Measurements from ENCODE around the gene RNF208. TPM values are rescaled to one million over a fixed set of nuclear protein-coding genes. Genes with fewer than 3 reads are reported as not detected.
A peak's percentile ranks its signal among the peaks of the same experiment; 100 is the strongest.

RNF208 gene
- total RNA-seq, 2 donors from 2014 or later, result 10.5 to 15.6 TPM

DNA sequence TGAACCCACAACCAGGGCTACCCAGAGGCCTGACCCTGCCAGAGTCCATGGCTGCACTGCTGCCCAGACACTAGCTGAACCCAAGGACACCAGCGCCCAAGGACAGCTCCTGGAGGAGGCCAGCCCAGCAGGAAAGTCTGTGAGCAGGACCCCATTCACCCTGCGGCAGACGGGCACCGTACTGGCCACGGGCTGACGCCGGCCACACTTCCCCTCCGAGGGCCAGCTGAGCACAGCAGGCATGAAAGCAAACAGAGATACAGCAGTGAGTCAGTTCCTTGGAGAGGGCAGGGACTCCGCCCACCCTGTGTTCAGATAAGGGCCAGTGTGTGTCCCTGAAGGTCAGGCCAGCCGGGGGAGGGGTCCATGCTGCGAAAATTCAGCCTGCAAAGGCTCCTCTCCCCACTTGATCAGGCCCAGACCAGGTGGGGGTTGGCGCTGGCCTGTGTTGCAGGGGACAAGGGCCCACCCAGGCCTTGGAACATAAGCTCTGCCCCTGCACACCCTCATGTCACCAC is 3.2 kb downstream of the RNF208 start:
- H3K27me3 ChIP-seq (ENCODE audit: control insufficient read depth, insufficient read depth, low read length, poor library complexity, severe bottlenecking), result no peaks in the 10 kb centered on the region
- H3K36me3 ChIP-seq (ENCODE audit: control insufficient read depth, insufficient read depth, low read length), result peaks cover 8% of the 10 kb centered on the region
- peak overlapping the region; percentile 19 for H3K4me3 Mint-ChIP-seq
- TF ChIP-seq, protein P1, sequence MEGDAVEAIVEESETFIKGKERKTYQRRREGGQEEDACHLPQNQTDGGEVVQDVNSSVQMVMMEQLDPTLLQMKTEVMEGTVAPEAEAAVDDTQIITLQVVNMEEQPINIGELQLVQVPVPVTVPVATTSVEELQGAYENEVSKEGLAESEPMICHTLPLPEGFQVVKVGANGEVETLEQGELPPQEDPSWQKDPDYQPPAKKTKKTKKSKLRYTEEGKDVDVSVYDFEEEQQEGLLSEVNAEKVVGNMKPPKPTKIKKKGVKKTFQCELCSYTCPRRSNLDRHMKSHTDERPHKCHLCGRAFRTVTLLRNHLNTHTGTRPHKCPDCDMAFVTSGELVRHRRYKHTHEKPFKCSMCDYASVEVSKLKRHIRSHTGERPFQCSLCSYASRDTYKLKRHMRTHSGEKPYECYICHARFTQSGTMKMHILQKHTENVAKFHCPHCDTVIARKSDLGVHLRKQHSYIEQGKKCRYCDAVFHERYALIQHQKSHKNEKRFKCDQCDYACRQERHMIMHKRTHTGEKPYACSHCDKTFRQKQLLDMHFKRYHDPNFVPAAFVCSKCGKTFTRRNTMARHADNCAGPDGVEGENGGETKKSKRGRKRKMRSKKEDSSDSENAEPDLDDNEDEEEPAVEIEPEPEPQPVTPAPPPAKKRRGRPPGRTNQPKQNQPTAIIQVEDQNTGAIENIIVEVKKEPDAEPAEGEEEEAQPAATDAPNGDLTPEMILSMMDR (conservative IDR thresholded peaks at IDR 0.05), result no peak
- H3K4me1 Mint-ChIP-seq, result peaks cover 15% of the 10 kb centered on the region
- H3K27ac Mint-ChIP-seq, result peak overlapping the region; percentile 76
- H3K27ac ChIP-seq (ENCODE audit: low read depth, low read length), result no peak overlapping the region
- H3K9ac ChIP-seq (ENCODE audit: extremely low read depth, low read length, poor library complexity, severe bottlenecking), result peak overlapping the region; percentile 30
- H3K4me1 ChIP-seq (ENCODE audit: control insufficient read depth, insufficient read depth, low read length), result peaks cover 23% of the 10 kb centered on the region
- H3K9me3 Mint-ChIP-seq, result no peaks in the 10 kb centered on the region
- no peaks in the 10 kb centered on the region for H3K27me3 Mint-ChIP-seq (ENCODE audit: insufficient read depth)
- no peaks in the 10 kb centered on the region for H3K9me3 ChIP-seq (ENCODE audit: control insufficient read depth, low read length)
- DNase-seq, result peak; percentile 81
- H3K4me3 ChIP-seq (ENCODE audit: low read length), result no peak overlapping the region
- 51 to 58% methylated on average over 6 to 12 of the region's 12 CpGs for WGBS, 2 experiments (ENCODE audit: insufficient coverage in 1 of 2, insufficient read length in 1 of 2)
- peaks cover 7% of the 10 kb centered on the region for H3K36me3 Mint-ChIP-seq (ENCODE audit: low read depth)

DNA sequence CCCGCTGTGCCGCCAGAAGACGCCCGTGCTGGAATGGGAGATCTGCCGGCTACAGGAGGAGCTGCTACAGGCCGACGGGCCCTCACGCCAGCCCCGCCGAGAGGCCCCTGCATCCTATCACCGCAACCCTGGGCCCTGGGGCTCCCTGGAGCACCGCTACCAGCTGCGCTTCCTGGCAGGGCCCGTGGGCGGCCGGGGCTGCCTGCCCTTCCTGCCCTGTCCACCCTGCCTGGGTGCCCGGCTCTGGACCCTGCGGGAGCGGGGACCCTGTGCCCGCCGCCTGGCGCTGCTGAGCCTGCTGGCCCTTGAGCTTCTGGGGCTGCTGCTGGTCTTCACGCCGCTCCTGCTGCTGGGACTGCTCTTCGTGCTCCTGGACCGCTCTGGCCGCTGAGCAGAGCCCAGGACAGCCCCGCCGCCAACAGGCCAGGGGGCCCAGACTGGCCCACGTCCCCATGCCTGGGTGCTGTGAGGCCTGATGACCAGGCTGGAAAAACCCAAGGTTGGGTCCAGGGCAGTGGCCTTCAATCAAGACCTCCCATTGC is 3.8 kb downstream of the RNF208 start:
- WGBS, 2 experiments (ENCODE audit: insufficient coverage in 1 of 2, insufficient read length in 1 of 2), result 95 to 97% methylated on average over 26 to 30 of the region's 30 CpGs
- Mint-ChIP-seq H3K36me3 (ENCODE audit: low read depth) (peaks cover 7% of the 10 kb centered on the region), H3K9me3 (no peaks in the 10 kb centered on the region), H3K27me3 (ENCODE audit: insufficient read depth) (no peaks in the 10 kb centered on the region), H3K27ac (no peak overlapping the region), H3K4me1 (peaks cover 15% of the 10 kb centered on the region), H3K4me3 (peak overlapping the region; percentile 19)
- Histone ChIP-seq H3K27me3 (ENCODE audit: control insufficient read depth, insufficient read depth, low read length, poor library complexity, severe bottlenecking) (no peaks in the 10 kb centered on the region), H3K4me1 (ENCODE audit: control insufficient read depth, insufficient read depth, low read length) (peaks cover 23% of the 10 kb centered on the region), H3K4me3 (ENCODE audit: low read length) (no peak overlapping the region), H3K9me3 (ENCODE audit: control insufficient read depth, low read length) (no peaks in the 10 kb centered on the region), H3K9ac (ENCODE audit: extremely low read depth, low read length, poor library complexity, severe bottlenecking) (no peak overlapping the region), H3K27ac (ENCODE audit: low read depth, low read length) (no peak overlapping the region), H3K36me3 (ENCODE audit: control insufficient read depth, insufficient read depth, low read length) (peaks cover 8% of the 10 kb centered on the region)
- no peak for DNase-seq
- TF ChIP-seq, protein P1 (conservative IDR thresholded peaks at IDR 0.05), result no peak

DNA sequence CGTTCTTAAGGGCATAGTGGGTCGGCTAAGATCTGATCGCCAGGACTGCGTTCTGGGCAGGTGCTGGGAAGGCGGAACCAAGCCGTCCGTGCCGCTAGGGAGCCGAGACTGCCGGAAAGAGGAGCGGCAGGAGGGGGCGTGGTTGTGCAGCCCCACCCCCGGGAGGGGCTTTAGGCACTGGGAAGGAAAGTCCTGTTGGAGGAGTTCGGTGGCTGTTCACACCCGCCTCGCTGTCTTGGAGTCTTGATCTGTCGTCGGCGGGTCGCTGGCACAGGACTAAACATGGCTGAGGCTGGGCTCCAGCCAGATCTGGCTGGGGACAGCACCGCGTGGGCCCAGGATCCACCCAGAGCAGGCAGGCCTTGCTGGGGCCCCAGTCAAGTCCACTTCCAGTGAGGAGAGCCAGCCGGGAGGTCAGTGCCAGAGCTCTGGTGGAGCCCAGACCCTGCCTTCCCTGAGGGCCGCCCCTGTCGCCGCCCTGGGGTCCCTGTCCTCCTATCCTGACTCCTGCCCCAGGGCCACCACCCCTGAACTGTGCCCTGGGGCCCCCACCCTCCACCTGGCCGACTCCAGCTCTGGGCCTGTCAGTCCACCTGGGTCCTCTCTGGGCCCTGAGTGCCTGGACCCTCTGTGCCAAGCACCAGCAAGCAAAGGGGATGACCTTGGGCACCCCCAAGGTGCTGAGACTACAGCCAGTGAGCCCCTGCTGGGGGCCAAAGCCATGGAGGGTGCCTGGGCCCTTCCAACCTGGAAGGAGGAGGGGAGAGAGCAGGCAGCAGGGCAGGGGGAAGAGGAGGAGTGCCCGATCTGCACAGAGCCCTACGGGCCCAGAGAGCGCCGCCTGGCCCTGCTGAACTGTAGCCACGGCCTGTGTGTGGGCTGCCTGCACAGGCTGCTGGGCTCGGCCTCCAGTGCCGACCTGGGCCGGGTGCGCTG is 4.5 kb downstream of the RNF208 start:
- Mint-ChIP-seq H3K4me3 (peak overlapping the region; percentile 29), H3K27me3 (ENCODE audit: insufficient read depth) (no peaks in the 10 kb centered on the region), H3K36me3 (ENCODE audit: low read depth) (peaks cover 11% of the 10 kb centered on the region), H3K9me3 (no peaks in the 10 kb centered on the region), H3K27ac (peak overlapping the region; percentile 79), H3K4me1 (peaks cover 15% of the 10 kb centered on the region)
- peaks cover 23% of the 10 kb centered on the region for H3K4me1 ChIP-seq (ENCODE audit: control insufficient read depth, insufficient read depth, low read length)
- H3K4me3 ChIP-seq (ENCODE audit: low read length), result no peak overlapping the region
- DNase-seq, result peak; percentile 93
- TF ChIP-seq, protein P1 (conservative IDR thresholded peaks at IDR 0.05), result peak; percentile 31
- no peak overlapping the region for H3K9ac ChIP-seq (ENCODE audit: extremely low read depth, low read length, poor library complexity, severe bottlenecking)
- H3K36me3 ChIP-seq (ENCODE audit: control insufficient read depth, insufficient read depth, low read length), result peaks cover 8% of the 10 kb centered on the region
- WGBS, 2 experiments (ENCODE audit: insufficient coverage in 1 of 2, insufficient read length in 1 of 2), result 61 to 71% methylated on average over 26 to 36 of the region's 36 CpGs
- no peaks in the 10 kb centered on the region for H3K9me3 ChIP-seq (ENCODE audit: control insufficient read depth, low read length)
- H3K27ac ChIP-seq (ENCODE audit: low read depth, low read length), result no peak overlapping the region
- H3K27me3 ChIP-seq (ENCODE audit: control insufficient read depth, insufficient read depth, low read length, poor library complexity, severe bottlenecking), result no peaks in the 10 kb centered on the region

Data from endodermal cell (in vitro differentiated cells).